Activated CD4-positive, alpha-beta T cell treated with anti-CD3 and anti-CD28 coated beads, Interleukin-2, amount 50 U/mL, for 24 hours (primary cell): ENCODE data around the gene APC2.
"Not testable (repeated sequence)": the region's sequence is repeated elsewhere in the genome, so short reads cannot be mapped to it uniquely, and the experiment has no call there.

ENCODE experiments used
- DNase-seq, 2 donors: peaks; one replicate each; pipeline ENCODE4 v3.0.0-alpha.2; 2020; ENCODE audit warnings: low read depth in 1 of 2, low spot score in 1 of 2

The APC2 gene

GRCh38 chr19:1416014-1416841, 33.7 kb upstream of the APC2 start:
- DNase-seq, result no peak

- no peak for DNase-seq
Measured at GRCh38 chr19:1417145-1417544, 32.8 kb upstream of the APC2 start.

GRCh38 chr19:1417681-1418495, 32.0 kb upstream of the APC2 start:
- no peak for DNase-seq

DNA sequence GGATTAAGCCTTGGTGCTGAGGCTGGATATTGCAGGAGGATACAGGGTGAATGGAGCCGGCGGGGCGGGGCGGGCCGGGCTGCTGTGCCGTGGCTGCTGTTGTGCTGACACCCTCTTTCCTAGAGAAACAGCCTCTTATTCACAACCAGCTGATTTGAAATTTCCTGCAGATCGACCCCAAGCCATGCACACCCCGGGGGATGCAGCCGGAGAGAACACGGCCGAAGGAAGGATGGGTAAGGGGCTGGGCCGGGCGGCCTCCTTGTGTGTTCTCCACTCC, 31.5 kb upstream of the APC2 start:
- DNase-seq, result no peak

- DNase-seq, result no peak
Measured at GRCh38 chr19:1418951-1419738, 30.8 kb upstream of the APC2 start.

GRCh38 chr19:1420085-1420484, 29.8 kb upstream of the APC2 start:
- DNase-seq, result not testable (repeated sequence)

DNA sequence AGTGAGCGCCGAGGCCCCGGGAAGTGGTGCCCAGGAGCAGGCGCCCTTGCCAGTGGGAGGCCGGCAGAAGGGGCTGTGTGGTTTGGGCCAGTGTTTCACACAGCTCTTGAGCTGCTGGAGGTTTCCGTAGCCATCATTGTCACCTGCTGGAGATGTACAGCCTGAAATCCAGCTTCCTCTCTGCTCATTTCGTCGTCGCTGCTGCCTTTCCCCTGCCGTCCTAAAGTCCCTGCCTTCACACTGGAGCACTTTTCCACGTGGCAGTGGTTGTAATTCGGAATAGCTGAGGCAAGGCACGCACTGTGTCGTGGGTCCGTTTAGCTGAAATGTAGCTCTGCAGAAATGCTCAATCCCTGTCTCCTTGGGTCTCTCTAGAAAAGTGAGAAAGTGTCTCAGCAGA, 29.3 kb upstream of the APC2 start:
- DNase-seq, result no peak

DNA sequence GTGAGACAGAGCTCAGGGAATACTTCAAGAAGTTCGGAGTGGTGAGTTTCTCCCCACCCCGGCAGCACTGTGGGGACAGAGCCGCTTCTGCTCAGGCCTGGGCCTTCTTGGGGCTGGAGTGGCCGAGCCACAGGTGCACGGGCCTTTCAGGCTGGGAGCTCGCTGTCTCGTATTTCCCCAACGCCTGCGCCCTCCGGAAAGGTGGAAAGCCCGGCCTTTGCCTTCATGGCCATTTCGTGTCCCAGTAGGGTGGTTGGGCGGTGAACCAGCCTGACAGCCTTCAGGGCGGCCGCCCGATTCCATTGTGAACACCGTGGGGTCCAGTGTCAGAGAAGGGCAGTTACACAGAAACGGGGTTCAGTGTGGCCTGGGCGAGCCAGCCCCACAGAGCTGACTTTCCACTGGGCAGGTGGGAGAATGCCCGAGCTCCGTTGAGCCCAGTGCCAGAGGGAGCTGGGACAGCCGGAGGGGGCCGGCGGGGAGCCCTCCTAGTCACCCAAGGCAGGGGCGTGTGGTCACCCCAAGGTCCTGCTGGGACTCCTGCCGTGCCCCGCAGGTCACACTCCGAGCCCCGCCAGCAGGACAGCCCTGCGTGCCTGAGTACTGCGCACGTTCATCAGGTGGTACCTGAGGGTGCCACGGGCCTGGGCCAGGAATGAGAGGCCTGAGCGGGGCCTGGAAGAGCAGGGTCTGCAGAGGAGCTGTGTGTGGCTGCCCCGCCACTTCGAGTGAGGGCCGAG, 28.5 kb upstream of the APC2 start:
- no peak for DNase-seq

DNA sequence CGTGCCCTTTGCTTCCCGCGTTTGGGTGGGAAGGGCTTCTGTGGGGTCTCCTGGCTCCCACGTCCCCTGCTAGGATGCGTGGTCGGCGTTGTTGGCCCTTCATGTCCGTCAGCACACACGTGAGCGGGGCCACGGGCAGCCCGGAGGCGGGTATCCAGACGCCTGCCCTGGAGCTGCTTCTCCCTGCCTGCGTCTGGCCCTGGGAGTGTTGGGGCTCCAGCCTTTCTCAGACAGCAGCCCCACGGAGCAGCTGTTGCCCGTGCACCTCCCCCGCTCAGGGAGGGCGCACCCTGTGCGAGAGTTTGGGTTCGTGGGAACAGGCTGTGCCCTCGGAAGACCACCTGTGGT, 28.0 kb upstream of the APC2 start:
- no peak for DNase-seq

DNA sequence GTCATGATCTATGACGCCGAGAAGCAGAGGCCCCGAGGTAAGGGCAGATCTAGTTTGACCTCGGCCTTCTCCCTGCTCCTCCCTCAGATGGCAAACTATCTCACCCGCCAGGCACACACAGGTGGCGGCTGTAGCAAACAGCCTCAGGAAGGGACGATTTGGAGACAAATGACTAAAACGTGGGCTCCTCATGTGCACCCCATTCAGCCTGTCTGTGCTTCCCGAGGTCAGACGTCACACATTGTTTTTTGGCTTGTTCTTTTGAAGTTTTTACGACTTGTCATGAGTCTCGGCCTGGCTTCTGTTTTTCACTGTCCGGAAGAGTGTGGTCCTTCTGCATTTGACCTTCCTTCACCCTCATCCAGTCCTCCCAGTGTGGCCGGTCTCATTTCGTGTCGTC, 27.6 kb upstream of the APC2 start:
- no peak for DNase-seq

- no peak for DNase-seq
Measured at GRCh38 chr19:1422943-1423342, 27.0 kb upstream of the APC2 start.

DNA sequence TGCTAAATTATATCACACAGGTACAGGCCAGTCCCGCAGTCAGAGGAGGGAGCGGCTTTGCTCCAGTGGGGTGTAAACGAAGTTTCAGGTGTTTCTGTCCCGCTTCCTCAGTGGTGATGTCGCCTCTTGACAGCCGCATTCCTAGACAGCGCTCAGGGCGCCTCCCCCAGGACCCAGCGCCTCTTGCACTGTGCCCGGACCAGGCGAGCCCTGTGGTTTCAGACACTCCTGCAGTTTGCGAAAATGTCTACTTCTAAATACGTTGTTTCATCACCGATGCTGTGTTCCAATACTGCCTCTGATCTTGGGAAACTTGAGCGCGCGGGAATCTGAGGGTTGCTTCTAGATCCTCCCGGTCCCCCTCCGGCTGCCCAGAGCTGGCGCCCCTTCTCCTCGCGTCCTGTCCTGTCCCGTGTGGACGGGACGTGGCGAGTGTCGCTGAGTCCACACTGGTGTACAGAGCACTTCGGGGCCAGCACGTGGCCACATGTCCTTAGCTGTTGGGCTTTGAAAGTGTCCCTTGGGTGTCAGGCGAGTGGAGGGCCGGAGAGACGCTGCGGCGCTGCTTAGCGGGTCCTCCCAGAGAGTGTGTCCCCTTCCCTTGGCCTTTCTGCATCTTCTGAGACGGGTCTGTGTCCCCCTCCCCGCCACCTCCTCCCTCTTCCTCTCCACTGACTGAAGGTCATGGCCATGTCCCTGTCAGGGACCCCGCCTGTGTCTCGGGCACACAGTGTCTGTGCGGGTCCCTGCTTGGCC, 26.3 kb upstream of the APC2 start:
- no peak for DNase-seq

GRCh38 chr19:1424192-1424955, 25.5 kb upstream of the APC2 start:
- DNase-seq, result no peak

DNA sequence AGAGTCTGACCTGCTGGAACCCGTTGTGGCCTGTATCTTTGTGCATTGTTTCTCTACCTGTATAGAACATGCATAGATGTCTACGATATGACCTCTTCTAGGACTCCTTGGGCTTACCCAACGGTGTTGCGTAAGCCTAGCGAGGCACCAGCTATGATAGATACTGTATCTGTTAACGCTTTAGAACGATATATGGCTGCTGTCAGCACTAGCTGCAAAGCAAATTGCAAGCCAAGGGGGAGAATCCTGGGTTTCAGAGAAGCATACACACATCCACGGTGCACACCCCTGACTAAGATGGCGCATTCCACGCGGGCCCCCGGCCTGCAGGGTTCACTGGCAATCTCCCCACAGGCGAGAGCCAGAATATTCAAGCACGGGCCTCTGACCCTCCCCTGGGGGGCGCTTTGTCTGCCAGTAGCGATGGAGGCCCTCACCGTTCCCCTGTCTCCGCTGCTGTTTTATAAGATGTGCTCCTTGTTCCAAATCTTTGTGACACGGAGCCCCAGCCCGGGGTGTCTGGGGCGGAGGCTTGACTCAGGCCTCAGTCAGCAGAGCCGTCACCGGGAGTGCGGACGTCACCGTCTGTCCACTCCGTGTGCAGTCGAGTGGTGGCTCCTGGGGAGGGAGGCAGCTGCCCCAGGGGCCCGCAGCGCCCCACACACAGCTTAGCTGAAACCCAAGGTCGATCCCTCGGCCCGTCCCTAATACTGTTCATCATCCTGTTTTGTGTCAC, 24.7 kb upstream of the APC2 start:
- no peak for DNase-seq

GRCh38 chr19:1425902-1426301, 24.0 kb upstream of the APC2 start:
- no peak for DNase-seq

GRCh38 chr19:1426736-1427135, 23.2 kb upstream of the APC2 start:
- no peak for DNase-seq

DNA sequence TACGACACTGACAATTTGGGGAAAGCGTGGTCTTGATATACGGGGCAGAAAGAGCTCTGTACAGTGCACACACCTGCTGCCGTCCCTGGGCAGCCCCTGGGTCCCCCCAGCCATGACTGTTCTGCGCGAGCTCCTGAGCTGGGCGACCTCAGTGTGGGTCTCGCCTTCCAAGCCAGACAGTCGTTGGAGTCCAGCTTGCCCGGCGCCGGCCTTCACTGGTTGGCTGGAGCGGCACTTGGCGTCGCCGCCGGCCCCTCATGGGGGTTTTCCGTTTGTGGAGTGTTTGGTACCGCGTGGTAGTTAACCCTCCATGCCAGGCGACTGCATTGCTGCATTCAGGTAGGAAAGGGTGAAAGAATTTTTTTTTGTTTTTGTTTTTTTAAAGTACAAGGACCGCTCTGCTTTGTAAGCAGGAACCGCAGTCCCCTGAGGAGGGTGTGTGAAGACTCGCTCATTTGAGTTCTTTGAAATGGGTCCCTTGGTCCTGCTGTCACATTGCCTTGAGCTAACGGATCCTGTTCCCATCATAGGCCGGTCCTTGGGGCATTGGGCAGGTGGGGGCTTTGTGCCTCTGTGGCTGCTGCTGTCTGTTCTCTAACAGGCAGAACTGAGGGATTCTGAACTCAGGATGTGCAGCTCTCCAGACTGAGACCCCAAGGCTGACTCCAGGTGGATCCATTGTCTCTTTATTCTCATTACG, 22.6 kb upstream of the APC2 start:
- no peak for DNase-seq

DNA sequence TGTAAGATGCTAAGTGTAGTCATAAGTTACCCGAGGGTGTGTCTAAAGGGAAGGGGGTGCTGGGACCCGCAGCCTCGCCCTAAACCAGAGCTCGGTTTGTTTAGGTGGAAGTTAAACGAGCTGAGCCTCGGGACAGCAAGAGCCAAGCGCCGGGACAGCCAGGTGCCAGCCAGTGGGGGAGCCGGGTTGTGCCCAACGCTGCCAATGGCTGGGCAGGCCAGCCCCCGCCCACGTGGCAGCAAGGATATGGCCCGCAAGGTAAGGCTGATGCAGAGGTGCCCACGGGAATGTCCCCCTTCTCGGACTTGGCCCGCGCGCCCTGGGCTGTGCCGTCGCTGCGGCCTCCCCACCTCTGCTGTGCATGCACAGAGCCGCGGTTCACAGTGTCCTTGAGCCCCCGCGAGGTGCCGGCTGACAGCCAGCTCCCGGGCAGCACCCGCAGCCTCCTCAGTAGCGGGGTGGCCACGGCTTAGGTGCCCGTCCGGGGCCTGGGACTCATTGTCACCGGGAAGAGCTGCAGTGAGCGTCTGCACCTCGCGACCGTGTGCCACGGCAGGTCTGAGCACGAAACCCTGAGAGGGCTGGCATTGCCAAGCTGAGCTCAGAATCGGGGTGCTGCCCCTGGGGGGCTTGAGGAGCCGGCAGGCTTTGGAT, 21.1 kb upstream of the APC2 start:
- no peak for DNase-seq
